Ammon's horn (tissue), 1 donor: ENCODE measurements around the gene TENT4A.

Experiments used
- DNase-seq: peaks from one replicate; pipeline ENCODE4 v3.0.0-alpha.2; 2016; ENCODE audit warnings: low spot score

Gene TENT4A

DNA sequence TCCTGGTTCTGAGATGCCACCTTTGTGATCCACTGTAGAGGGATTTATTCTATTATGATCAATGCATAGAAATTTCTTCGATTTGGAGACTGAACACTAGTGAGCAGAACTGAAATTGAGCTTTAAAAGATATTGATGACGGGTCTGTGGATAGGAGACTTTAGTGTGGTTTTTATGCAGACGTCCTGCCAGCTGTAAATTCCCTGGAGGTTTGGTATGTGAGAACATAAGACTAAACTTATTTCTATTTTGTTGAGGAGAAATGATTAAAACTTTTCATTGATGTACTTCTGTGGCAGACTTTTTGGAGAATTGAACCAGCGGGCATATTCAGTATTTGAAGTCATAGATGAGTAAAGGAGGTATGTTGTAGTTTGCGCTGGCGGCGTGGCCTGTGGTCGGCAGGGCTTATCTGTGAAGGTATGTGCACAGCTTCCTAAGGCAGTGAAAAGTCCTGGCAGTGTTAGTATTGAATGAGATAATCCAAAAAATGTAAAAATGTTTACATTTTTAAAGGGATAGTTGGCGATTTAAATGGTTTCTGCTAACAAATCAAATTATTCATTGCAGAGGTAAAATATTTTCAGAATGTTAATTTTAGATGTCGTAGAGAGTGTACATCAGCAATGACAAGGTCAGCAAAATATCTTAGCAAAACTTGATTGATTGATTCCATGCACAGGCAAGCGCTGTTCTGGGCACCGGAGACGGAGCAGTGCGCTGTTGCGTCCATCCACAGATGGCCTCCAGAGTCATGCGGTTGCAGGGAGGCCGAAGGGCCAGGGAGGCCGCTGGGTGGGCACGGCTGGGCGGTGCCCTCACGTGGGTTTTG is 20.4 kb downstream of the TENT4A start:
- no peak for DNase-seq

DNA sequence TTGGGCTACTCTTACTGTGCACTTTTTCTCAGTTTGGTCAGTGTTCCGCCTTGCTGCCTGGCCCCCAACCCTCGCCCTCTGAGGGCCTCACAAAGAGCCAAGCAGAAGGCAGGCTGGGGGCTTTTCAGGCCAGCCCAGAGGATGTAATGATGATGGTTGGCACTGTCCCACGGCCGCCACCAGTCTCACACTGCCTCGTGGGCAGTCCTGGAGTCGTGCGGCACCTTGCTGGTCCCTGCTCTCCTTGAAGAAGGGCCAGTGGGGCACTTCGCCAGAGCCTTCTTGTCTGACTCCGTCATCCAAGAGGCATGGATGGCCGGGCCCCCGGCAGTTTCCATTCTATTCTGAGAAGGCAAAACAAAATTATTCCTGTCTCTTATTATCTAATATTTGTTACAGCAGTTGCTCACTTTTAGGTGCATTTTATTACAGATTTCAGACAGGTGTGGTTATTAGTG is 21.0 kb downstream of the TENT4A start:
- no peak for DNase-seq

DNA sequence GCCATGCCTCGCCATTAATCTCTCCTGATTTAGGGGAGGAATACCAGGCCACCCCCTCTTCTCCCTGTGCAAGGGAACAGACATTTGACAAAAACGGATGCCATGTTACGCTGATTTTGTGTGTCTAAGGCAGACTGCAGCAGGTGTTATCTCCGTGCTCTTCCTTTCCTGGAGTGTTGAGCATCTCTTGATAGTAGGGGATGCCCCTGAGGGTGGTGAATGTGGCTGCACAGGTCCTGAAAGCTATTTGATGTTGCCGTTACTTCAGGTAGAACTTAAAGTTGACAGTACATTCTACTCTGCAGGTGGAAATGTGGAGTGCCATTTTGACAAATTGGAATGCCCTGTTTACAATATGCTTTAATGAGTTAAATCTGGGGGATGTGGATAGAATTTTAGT is 21.5 kb downstream of the TENT4A start:
- no peak for DNase-seq

DNA sequence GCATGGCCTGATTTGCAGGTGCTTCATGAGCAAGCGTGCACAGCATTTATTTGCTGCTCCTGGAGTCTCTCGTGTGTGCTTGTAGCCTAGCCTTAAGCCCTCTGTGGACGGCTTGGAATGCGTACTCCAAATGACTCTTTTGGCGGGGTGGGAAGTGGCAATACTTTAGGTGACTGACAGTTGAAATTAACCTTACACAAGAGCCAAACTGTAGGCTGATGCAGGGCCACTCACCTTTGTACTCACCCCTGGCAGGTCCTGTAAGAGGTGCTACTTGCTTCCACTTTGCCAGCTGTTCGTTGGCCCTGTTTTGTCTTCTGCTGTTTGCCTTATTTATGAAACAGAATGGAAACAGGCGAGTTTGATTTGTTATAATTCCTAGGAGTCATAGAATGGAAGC is 22.9 kb downstream of the TENT4A start:
- DNase-seq, result no peak

DNA sequence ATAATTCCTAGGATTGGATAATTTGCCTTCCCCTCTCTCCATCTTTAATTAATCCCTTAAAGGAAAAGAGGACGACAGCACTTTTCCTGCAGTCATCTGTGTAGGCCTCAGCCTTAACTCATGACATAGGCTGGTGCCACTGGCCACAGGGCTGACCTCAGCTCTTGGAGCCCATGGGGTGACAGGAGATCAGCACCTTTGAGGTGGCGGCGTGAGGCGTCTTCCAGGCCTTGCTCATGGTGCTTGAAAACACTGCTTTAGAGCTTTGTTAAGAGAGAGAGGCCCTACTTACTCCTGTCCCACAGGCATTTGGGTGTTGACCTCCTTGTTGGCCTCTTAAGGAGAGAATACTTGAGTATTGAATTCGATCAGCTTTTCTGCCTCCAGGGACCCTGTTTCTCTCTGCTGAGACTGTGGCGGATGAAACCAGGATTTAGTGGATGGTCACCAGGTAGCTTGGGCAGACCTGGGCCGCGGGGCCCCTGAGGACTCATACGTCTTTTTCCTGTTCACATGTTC is 23.4 kb downstream of the TENT4A start:
- DNase-seq, result no peak

DNA sequence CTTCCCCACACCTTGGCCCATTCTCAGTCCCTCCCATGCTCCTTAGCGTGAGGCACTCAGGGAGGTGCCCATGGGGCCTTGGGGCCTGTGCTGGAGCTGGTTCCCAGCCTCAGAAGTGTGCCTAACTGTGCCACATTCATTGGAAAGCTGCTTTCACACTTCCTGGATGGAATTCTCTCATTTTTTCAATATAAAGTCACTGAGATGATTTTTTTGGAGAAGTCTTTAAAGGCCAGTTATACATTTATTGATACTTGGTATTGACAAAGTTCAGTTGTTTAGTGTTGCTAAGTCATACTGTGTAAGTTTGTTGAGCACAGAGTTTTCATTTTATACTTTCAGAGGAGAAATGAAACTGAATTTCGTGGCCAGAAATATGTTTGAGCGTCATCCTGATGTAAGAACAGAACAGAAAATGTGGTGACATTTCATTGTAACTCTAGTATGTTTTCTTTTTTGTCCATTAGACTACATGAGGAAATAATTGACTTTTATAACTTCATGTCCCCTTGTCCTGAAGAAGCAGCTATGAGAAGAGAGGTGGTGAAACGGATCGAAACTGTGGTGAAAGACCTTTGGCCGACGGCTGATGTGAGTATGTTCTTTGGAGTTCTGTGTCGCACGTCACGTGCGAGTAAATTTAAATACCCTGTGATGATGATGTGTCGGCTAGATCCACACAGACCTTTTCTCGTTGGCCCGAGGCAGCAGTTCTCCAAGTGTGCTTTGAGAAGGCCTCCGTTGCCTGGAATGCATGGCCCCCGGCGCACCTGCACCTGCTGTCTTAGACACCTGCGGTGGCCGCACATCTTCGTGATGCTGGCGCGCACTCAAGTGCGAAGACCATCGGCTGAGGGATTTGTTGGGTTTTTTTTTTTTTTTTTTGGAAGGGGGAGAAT is 24.1 kb downstream of the TENT4A start:
- DNase-seq, result no peak

DNA sequence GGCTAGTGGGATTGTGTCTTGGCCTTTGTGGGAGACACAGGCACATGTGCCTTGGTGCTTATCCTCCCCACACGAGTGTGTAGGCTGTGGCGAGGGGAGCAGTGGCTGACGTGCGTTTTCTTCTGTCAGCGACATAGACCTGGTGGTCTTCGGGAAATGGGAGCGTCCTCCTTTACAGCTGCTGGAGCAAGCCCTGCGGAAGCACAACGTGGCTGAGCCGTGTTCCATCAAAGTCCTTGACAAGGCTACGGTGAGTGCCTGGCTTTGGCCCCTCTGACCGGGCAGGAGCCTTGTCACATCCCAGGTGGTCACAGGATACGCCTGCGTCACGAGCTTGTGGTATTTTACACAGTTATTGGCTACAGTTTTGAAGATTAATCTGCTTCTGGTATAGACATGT is 26.4 kb downstream of the TENT4A start:
- no peak for DNase-seq

DNA sequence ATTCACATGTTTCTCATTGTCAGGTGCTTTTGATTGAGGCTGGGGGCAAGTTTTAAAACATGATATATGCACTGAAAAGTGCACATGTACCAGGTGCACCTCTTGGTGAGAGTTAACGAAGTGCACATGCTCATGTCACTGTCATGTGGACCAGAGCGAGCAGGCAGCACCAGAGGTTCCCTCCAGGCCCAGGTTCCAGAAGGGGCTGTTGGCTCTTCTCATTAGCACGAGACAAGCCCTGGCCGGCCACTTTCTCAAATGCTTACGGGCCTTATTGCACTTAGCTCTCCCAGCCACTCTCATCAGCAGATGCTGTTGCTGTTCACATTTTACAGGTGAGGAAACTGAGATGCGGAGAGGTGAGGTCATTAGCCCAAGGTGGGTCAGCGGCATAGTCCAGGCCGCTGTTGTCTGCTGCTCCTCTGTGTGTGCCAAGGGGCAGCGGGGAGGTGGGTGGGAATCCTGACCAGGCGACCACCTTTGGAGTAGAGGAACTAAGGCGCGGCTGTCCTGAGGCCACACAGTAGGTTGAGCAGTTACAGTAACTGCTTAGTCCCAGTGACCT is 27.4 kb downstream of the TENT4A start:
- no peak for DNase-seq

DNA sequence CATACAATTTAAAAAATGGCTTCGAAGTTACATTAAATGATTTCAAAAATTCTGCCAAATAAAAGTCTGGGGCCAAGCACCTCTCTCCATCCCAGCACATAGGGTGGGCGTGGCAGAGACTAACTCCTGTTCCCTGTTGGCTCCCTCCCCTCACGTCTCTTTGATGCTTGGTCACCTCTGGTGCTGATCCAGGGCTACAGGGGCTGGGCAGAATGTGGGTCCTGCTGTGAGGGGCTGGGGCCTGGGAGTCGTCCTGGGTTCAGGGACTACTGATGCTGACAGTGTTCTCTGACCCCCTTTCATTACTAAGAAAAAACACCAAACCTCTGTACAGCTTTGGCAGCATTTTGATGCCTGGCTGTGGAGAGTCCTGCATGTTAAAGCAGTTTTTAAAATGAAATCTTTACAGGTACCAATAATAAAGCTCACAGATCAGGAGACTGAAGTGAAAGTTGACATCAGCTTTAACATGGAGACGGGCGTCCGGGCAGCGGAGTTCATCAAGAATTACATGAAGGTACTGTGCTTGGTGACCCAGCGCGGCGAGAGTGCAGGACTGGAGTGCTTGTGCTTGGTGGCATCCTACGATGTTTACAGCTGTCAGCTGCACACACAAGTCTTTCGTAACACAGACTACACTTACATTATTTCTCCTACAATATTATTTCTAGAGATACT is 29.0 kb downstream of the TENT4A start:
- no peak for DNase-seq

DNA sequence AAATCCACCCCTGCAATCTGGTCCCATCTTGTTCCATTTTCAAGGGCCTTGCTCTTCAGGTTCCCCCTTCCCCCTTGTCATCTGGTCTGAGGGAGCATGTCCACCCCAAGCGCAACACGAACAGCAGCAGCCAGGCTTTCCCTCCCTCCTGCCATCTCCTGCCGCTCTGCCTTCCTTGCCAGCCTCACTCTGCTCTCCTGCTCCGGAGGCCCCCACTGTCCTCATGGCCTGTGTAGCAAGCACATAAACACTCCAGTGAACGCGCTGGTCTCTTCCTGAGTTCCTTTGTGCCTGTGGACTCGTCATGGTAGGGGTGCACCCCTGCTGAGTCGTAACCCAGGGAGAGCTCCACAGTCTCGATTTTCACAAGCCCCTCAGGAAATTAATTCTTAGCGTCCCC is 29.9 kb downstream of the TENT4A start:
- DNase-seq, result no peak

DNA sequence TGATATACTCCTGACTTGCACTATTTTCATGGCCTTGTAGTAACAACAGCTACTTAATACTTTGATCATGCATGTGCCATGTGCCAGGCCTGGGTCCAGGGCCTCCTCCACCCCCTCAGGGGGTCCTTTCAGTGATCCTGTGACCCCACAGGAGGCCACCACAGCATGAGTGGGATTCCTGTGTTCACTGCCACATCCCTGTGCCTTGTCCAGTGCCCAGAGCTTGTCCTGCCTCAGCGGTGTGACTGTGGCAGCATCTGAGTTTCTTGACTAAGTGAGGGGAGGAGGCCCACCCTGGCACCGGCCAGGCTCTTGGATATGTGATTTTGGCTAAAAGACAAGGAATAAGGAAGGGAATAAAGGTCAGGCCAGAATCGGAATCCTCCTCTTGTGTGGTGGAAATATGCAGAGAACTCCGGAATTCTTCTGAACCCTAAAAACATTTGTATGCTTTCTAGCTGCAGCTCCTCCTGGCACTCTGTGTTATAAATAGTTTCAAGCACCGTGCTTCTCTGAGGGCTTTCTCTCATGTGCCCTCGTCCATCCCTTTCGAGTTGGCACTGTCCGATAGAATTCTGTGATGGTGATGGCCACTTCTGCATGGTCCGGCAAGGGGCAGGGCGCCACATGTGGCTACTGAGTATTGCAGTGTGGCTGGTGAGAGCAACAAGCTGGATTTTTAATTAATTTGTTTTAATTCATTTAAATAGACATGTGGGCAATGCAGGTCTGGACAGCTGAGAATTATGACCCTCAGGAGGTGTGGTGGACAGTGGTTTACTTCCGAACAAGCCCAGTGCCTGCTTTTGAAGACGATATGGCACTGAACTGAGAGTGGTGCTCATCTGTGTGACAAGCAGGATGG is 31.8 kb downstream of the TENT4A start:
- no peak for DNase-seq

DNA sequence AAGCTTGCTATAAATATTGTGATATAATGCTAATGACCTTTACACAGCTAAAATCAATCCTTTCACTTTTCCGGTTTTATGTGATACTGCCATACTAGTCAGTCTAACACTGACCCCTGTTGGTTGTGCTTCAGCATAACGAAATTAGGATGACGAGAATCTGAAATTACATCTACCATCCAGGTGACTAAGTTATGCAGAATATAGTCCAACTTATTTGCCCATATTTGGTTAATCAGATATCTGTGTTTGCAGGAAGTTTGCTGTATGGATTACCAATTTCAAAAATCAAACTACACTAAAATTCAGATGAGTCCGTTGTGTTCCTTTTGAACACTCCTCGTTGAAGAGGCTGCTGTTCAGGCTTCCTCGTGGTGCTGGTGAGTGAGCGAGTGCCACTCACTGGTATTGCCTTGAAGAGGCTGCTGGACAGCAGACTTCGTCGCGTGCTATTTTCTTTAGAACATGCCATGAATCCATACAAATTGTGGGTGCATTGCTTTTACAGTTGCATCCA is 32.5 kb downstream of the TENT4A start:
- DNase-seq, result peak; percentile 72

DNA sequence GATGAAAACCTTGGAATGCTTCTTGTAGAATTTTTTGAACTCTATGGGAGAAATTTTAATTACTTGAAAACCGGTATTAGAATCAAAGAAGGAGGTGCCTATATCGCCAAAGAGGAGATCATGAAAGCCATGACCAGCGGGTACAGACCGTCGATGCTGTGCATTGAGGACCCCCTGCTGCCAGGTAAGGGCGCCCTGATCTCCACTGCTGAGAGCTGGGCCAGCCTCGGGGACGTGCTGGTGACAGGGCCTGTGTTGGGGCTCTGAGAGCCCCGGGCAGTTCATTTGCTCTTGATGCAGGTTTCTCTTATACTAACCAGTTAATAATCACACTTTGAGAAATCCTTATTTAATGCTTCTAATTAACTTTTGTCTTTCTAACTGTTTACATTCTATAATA is 33.0 kb downstream of the TENT4A start:
- DNase-seq, result no peak

DNA sequence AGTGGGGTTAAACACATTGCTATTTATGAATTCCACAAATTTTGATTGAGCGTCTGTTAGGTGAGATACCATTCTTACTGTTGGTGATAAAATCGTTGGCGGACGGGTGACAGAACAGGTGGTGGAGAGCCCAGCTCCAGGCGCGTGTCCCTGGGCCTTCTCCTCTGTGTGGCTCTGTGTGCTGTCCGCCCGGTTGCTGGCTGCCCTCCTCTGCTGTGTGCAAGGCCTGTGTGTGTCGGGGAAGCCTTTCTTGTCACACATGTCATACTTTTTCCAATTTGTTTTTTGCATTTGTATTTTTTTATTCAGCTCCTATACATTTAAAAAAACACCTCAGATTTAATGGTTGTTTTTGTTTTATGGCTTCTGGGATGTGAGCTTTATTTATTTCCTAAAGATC is 33.9 kb downstream of the TENT4A start:
- no peak for DNase-seq

DNA sequence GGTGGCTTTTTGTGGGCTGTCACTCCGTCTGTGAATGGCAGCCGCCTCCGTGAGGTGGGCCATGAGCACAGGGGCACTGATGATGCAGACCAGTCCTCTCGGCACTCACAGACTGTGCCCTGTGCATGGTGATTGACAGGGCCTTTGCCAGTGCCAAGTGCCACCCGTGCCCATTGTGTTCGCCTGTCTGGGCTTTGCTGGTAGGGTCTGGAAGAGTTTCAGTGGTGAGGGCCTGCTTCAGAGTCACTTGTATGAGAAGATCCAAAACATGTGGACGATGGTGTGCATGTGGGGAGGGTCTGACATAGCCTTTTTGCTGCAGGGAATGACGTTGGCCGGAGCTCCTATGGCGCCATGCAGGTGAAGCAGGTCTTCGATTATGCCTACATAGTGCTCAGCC is 34.9 kb downstream of the TENT4A start:
- no peak for DNase-seq

DNA sequence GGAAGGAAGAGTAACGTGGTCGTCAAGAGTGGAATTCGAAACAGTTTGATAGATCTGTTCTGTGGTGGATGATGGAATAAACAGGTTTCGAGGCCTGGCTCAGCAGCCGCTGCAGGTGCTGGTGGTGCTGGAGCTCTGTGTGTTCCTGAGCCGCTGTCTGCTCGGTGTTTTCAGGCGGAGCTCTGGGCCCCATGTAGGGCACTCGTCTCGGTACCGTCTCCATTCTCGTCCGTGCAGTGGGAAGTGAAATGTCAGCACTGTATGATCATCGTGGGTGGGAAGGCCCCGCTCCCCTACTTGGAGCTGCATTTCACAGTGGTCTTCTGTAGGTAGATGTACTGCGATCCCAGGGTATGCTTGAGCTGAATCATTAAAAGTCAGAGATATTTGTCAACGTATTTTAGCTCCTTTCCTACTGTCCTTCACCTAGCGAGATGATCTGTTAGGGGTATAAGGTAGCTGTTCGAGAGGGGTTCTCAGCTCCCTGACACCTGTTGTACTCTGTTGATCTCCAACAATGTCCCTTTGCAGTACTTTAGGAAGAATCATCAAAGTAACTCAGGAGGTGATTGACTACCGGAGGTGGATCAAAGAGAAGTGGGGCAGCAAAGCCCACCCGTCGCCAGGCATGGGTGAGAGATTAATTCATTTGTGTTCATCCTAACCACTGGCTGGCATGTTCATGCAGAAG is 35.9 kb downstream of the TENT4A start:
- no peak for DNase-seq

DNA sequence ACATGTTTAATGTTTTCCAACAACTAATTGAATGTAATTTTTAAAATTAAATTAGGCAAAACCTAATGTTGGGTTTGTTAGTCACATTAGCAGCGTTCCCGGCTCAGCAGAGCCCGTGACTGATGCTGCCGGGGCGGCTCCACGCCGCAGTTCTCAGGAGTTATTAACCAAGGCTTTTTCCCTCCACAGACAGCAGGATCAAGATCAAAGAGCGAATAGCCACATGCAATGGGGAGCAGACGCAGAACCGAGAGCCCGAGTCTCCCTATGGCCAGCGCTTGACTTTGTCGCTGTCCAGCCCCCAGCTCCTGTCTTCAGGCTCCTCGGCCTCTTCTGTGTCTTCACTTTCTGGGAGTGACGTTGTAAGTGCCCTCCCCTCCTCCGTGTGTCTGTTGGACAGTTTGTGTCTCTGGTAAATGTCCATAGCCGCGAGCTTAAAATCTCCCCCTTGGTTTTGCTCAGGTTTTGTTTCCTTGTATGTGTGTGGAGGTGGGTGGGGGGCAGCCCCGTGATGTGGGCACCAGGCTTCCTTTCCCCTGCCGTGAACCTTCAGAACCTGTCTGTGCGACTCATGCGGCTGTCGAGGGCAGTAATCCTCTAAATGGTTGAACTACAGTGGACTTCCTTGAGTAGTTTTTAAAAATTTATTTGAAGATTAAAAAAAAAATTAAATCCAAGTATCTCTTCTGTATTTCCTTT is 37.1 kb downstream of the TENT4A start:
- no peak for DNase-seq

DNA sequence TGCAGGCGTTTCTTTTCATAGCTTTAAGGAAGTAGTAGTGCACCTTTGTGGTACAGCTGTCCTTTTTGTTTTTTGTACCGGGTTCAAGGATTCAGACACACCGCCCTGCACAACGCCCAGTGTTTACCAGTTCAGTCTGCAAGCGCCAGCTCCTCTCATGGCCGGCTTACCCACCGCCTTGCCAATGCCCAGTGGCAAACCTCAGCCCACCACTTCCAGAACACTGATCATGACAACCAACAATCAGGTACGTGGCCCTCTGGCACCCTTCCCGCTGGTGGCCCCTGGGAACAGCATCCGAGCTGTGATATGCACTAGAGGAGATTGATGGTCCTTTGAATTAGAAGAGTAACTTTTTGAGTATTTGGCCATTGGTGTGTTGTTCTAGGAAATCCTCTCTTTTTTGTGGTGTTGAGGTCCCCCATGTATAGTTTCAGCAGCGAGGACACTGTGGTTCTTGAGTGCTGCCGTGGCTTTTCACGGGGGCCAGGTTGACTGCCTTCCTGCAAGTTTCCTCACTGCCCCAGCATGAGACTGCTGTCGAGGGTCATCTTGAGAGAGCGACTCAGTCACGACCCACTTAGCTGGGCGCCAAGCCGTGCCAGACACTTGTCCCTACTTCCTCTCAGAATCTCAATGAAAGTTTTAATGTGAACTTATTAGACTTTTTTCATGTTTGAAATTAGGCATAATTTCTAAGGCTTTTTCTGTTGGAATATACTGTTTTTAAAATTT is 37.9 kb downstream of the TENT4A start:
- no peak for DNase-seq

DNA sequence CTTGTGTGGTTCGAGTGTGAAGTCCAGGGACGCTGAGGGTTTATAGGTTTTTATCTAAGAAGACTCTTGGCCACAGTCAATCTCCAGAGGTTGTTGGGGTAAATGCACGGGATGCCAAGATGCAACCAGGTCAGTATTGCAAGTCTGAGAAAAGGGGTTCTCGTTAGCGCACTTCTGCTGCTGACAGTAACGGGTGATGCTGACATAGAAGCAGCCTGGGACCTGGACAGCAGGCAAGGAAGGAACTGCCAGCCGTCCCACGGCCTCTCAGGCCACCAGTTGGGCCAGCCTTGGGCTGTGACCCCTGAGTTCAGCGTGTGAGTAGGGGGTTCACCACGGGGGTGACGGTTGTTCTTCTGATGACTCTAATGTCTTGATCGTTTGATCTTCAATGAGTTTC is 39.0 kb downstream of the TENT4A start:
- DNase-seq, result no peak
